Mesenchymal stem cell (in vitro differentiated cells and primary cell): Measurements from ENCODE around the gene TGFB1.
A peak's percentile ranks its signal among the peaks of the same experiment; 100 is the strongest.

Source experiments
- DNase-seq: peaks from one replicate; pipeline ENCODE4 v3.0.0-alpha.2; 2013
- H2AFZ ChIP-seq: one replicate; pipeline ENCODE4 v1.6.1; 2013; ENCODE audit warnings: low read depth, mild to moderate bottlenecking, control low read depth, inconsistent platforms, low read length, moderate library complexity
- H2AK5ac ChIP-seq: 2 replicates; pipeline ENCODE4 v1.6.1; 2013; ENCODE audit warnings: low read length, moderate library complexity, mild to moderate bottlenecking, inconsistent platforms; ENCODE audit not compliant: severe bottlenecking
- H2BK120ac ChIP-seq: one replicate; pipeline ENCODE4 v1.6.1; 2013; ENCODE audit warnings: low read depth, mild to moderate bottlenecking, inconsistent platforms, low read length, moderate library complexity
- H2BK12ac ChIP-seq, 2 experiments: one replicate each; pipeline ENCODE4 v1.6.1; 2013; ENCODE audit warnings: inconsistent platforms in 2 of 2, low read length in 2 of 2, mild to moderate bottlenecking in 2 of 2, moderate library complexity in 2 of 2, control low read depth in 1 of 2
- H2BK15ac ChIP-seq: one replicate; pipeline ENCODE4 v1.6.1; 2013; ENCODE audit warnings: mild to moderate bottlenecking, low read depth, inconsistent platforms; ENCODE audit not compliant: poor library complexity, severe bottlenecking
- H2BK5ac ChIP-seq: 2 replicates; pipeline ENCODE4 v1.6.1; 2013; ENCODE audit warnings: low read depth, mild to moderate bottlenecking, low read length, control low read depth, inconsistent platforms; ENCODE audit not compliant: poor library complexity, severe bottlenecking
- H3K14ac ChIP-seq, 2 experiments: one replicate each; pipeline ENCODE4 v1.6.1; 2013; ENCODE audit warnings: inconsistent platforms in 2 of 2, low read length in 2 of 2, control low read depth in 1 of 2, mild to moderate bottlenecking in 1 of 2, moderate library complexity in 1 of 2
- H3K18ac ChIP-seq, 2 experiments: one replicate each; pipeline ENCODE4 v1.6.1; 2013; ENCODE audit warnings: inconsistent platforms in 2 of 2, low read length in 2 of 2, control low read depth in 1 of 2, low read depth in 1 of 2, mild to moderate bottlenecking in 1 of 2
- H3K23ac ChIP-seq, 2 experiments: one replicate each; pipeline ENCODE4 v1.6.1; 2013; ENCODE audit warnings: inconsistent platforms in 2 of 2, low read length in 2 of 2, mild to moderate bottlenecking in 2 of 2, moderate library complexity in 2 of 2, control low read depth in 1 of 2
- H3K27ac ChIP-seq: 2 replicates; pipeline ENCODE4 v1.5.1; 2013; ENCODE audit warnings: mild to moderate bottlenecking, moderate library complexity, low read length, control low read depth, inconsistent platforms; ENCODE audit not compliant: poor library complexity, severe bottlenecking
- H3K27me3 ChIP-seq, 2 experiments: 2 replicates each; pipeline versions ENCODE4 v1.6.1 to v1.7.0; 2013; ENCODE audit warnings: low read length in 2 of 2, mild to moderate bottlenecking in 2 of 2, moderate library complexity in 2 of 2, control low read depth in 1 of 2, inconsistent platforms in 1 of 2; ENCODE audit not compliant: control insufficient read depth in 1 of 2, insufficient read depth in 1 of 2
- H3K36me3 ChIP-seq, 2 experiments: 2 replicates each; pipeline versions ENCODE4 v1.6.1 to v1.7.0; 2013; ENCODE audit warnings: low read length in 2 of 2, control low read depth in 1 of 2, inconsistent platforms in 1 of 2, low read depth in 1 of 2, mild to moderate bottlenecking in 1 of 2; ENCODE audit not compliant: insufficient read depth in 2 of 2, control insufficient read depth in 1 of 2
- H3K4ac ChIP-seq, 2 experiments: one replicate each; pipeline ENCODE4 v1.6.1; 2013; ENCODE audit warnings: inconsistent platforms in 2 of 2, low read length in 2 of 2, mild to moderate bottlenecking in 2 of 2, moderate library complexity in 2 of 2, control low read depth in 1 of 2, low read depth in 1 of 2
- H3K4me1 ChIP-seq: 2 replicates; pipeline ENCODE4 v1.6.1; 2013; ENCODE audit warnings: low read depth, low read length, control low read depth; ENCODE audit not compliant: control insufficient read depth, insufficient read depth
- H3K4me2 ChIP-seq: 2 replicates; pipeline ENCODE4 v1.6.1; 2013; ENCODE audit warnings: low read length, mild to moderate bottlenecking, inconsistent platforms; ENCODE audit not compliant: poor library complexity, severe bottlenecking
- H3K4me3 ChIP-seq, 2 experiments: 2 replicates each; pipeline versions ENCODE4 v1.5.1 to v1.7.0; 2013; ENCODE audit warnings: low read length in 2 of 2, mild to moderate bottlenecking in 2 of 2, control low read depth in 1 of 2, low read depth in 1 of 2; ENCODE audit not compliant: insufficient read depth in 1 of 2
- H3K79me1 ChIP-seq: replicated peaks from 2 replicates; pipeline ENCODE4 v1.6.1; 2013; ENCODE audit warnings: mild to moderate bottlenecking, control low read depth, low read length, inconsistent platforms; ENCODE audit not compliant: poor library complexity, severe bottlenecking
- H3K9ac ChIP-seq: 2 replicates; pipeline ENCODE4 v1.7.0; 2013; ENCODE audit warnings: mild to moderate bottlenecking, low read length, moderate library complexity
- H3K9me3 ChIP-seq: 2 replicates; pipeline ENCODE4 v1.7.0; 2013; ENCODE audit warnings: mild to moderate bottlenecking, low read length; ENCODE audit not compliant: control insufficient read depth
- H4K8ac ChIP-seq: one replicate; pipeline ENCODE4 v1.6.1; 2013; ENCODE audit warnings: inconsistent platforms, mild to moderate bottlenecking, low read length, moderate library complexity
- H4K91ac ChIP-seq: one replicate; pipeline ENCODE4 v1.6.1; 2013; ENCODE audit warnings: mild to moderate bottlenecking, low read length, inconsistent platforms
- WGBS: methylation state at CpG from one replicate; pipeline ENCODE4 v1.1.7; 2013; ENCODE audit warnings: mixed read lengths; 5-methylcytosine and 5-hydroxymethylcytosine counted together

Gene TGFB1

DNA sequence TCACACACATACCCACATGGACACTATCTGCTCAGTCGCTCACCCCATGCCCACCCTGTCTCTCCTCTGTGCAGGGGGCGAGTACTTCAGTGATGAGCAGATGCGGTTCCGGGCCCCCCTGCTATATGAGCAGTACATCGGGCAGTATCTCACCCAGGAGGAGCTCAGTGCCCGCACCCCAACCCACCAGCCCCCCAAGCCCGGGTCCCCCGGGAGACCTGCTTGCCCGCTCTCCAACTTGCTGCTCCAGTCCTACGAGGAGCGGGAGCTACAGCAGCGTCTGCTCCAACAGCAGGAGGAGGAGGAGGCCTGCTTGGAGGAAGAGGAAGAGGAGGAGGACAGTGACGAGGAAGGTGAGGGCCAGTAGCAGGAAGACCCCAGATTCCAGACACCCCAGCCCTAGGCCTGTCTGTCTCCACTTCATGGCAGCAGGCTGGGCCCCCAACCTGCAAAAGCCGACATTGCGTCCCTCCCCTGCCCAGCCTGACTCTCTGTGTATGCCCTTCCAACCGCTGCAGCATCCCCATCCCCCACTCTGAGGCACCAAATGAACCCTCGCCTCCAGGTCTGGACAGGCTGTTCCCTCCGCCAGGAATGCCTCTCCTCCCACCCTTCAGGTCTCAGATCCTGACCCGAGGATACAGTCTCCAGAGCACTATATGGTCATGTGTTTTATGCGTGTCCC is 34.1 kb downstream of the TGFB1 start:
- H3K4me3 ChIP-seq = no peak overlapping the region
- no peak for DNase-seq
- no peak overlapping the region for H2BK12ac ChIP-seq
- H2BK5ac ChIP-seq = no peak overlapping the region
- H2BK15ac ChIP-seq = no peak overlapping the region
- no peak overlapping the region for H3K4me2 ChIP-seq
- 88% methylated on average over 18 of the region's 20 CpGs for WGBS
- H3K14ac ChIP-seq = no peak overlapping the region
- H2AK5ac ChIP-seq = no peak overlapping the region
- no peak overlapping the region for H3K4ac ChIP-seq
- peaks cover 59 to 61% of the 10 kb centered on the region in 2 experiments for H3K36me3 ChIP-seq
- H3K27ac ChIP-seq = no peak overlapping the region
- no peak overlapping the region for H3K23ac ChIP-seq
- no peaks in the 10 kb centered on the region for H3K27me3 ChIP-seq
- peaks cover 46% of the 10 kb centered on the region for H3K4me1 ChIP-seq
- no peak overlapping the region for H2BK120ac ChIP-seq
- H3K79me1 ChIP-seq = peaks cover 11% of the 10 kb centered on the region
- no peak overlapping the region for H2AFZ ChIP-seq
- no peaks in the 10 kb centered on the region for H3K9me3 ChIP-seq
- no peak overlapping the region for H3K9ac ChIP-seq
- no peak overlapping the region for H3K18ac ChIP-seq
- H4K8ac ChIP-seq = no peak overlapping the region
- H4K91ac ChIP-seq = peak overlapping the region; percentile 5

DNA sequence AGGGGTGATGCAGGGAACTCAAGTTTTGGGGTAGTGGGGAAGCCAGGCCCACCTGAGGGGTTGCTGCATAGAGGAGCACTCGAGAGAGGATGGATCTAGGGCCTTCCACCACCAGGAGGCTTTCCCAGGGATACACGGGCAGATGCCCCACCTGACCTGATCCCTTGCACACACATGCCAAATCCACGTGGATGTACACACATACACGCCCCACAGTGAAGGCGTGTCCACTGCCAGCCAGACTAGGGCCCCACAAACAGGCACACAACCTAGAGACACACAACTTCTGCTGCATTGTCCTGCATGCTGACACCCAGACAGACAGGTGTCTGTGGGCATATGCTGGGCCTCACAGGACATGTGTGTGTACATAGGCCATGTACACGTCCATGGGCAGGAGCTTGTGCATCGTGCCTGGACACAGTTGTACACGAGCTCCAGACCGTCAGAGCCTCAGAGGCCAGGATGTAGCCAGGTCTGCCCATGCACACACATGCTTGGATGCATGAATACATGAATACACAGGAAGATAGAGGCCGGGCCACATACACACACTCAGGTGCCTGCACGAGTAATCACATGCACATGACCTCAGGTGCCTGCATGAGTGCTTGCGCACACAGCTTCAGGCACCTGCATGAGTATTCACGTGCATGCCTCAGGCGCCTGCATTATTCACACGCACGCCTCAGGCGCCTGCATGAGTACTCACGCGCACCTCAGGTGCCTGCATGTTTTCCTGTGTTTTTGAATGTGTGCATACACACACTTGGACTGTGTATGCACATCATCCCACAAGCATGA is 34.8 kb downstream of the TGFB1 start:
- H2BK12ac ChIP-seq = no peak overlapping the region
- no peak for DNase-seq
- peaks cover 66% of the 10 kb centered on the region in 2 experiments for H3K36me3 ChIP-seq
- H3K9me3 ChIP-seq = no peaks in the 10 kb centered on the region
- no peak overlapping the region for H2BK5ac ChIP-seq
- H3K14ac ChIP-seq = no peak overlapping the region
- no peak overlapping the region for H3K4me2 ChIP-seq
- peaks cover 40% of the 10 kb centered on the region for H3K4me1 ChIP-seq
- H2AK5ac ChIP-seq = no peak overlapping the region
- peaks cover 15% of the 10 kb centered on the region for H3K79me1 ChIP-seq
- H3K9ac ChIP-seq = no peak overlapping the region
- peak overlapping the region; percentile 3 for H4K91ac ChIP-seq
- H3K27ac ChIP-seq = no peak overlapping the region
- H2BK15ac ChIP-seq = no peak overlapping the region
- H2BK120ac ChIP-seq = no peak overlapping the region
- no peak overlapping the region for H3K23ac ChIP-seq
- H2AFZ ChIP-seq = no peak overlapping the region
- no peak overlapping the region for H4K8ac ChIP-seq
- WGBS = 90% methylated on average over 19 of the region's 19 CpGs
- H3K27me3 ChIP-seq = no peaks in the 10 kb centered on the region
- H3K18ac ChIP-seq = no peak overlapping the region
- H3K4ac ChIP-seq = no peak overlapping the region
- H3K4me3 ChIP-seq = no peak overlapping the region

DNA sequence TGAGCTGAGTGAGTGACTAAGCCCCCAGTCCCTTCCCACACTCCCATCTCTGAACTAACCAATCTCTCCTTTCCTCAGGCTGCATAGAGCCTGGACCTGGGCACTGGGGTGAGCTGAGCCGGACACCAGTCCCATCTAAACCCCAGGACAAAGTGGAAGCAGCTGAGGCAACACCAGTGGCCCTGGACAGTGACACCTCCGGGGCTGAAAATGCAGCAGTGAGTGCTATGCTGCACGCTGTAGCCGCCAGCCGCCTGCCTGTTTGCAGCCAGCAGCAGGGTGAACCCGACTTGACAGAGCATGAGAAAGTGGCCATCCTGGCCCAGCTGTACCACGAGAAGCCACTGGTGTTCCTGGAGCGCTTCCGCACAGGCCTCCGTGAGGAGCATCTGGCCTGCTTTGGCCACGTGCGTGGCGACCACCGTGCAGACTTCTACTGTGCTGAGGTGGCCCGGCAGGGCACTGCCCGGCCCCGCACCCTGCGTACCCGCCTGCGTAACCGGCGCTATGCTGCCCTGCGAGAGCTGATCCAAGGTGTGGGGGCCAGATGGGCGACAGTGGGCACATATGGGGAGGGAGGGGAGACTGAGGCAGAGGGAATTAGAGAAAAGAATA is 37.3 kb downstream of the TGFB1 start:
- no peak overlapping the region for H2AK5ac ChIP-seq

DNA sequence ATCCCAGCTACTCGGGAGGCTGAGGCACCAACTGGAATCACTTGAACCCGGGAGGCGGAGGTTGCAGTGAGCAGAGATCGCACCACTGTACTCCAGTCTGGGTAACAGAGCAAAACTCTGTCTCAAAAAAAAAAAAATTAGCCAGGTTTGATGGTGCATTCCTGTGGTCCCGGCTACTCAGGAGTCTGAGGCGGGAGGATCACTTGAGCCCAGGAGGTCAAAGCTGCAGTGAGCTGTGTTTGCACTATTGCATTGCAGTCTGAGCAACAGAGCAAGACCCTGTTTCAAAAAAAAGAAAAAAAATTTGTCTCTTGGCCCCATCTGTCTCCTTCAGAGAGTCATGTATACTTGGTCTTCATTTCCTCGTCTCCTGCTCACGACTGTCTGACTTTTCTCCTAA is 42.1 kb downstream of the TGFB1 start:
- H3K79me1 ChIP-seq = peaks cover 26% of the 10 kb centered on the region
- WGBS = 88% methylated on average over 7 of the region's 8 CpGs
- peak; percentile 49 for DNase-seq

More for the DNA sequence above, 37.3 kb downstream of the TGFB1 start:
- DNase-seq = no peak
- no peak overlapping the region for H4K8ac ChIP-seq
- 98% methylated on average over 24 of the region's 24 CpGs for WGBS
- H2BK5ac ChIP-seq = no peak overlapping the region
- H3K23ac ChIP-seq = no peak overlapping the region
- H4K91ac ChIP-seq = peak overlapping the region; percentile 9
- no peaks in the 10 kb centered on the region for H3K27me3 ChIP-seq
- H3K9ac ChIP-seq = no peak overlapping the region
- H3K18ac ChIP-seq = no peak overlapping the region
- no peak overlapping the region for H2BK120ac ChIP-seq
- peaks cover 24% of the 10 kb centered on the region for H3K79me1 ChIP-seq
- no peak overlapping the region for H3K4me2 ChIP-seq
- H2BK15ac ChIP-seq = no peak overlapping the region
- no peak overlapping the region for H3K4ac ChIP-seq
- H3K4me1 ChIP-seq = peaks cover 17% of the 10 kb centered on the region
- no peak overlapping the region for H3K27ac ChIP-seq
- H3K14ac ChIP-seq = no peak overlapping the region
- no peak overlapping the region for H3K4me3 ChIP-seq
- H3K9me3 ChIP-seq = no peaks in the 10 kb centered on the region
- H3K36me3 ChIP-seq = peaks cover 75 to 76% of the 10 kb centered on the region in 2 experiments
- no peak overlapping the region for H2BK12ac ChIP-seq
- H2AFZ ChIP-seq = no peak overlapping the region

More for the DNA sequence above, 42.1 kb downstream of the TGFB1 start:
- no peak overlapping the region for H3K18ac ChIP-seq
- H4K91ac ChIP-seq = no peak overlapping the region
- H4K8ac ChIP-seq = no peak overlapping the region
- no peak overlapping the region for H2AFZ ChIP-seq
- H3K23ac ChIP-seq = no peak overlapping the region
- no peak overlapping the region for H2BK15ac ChIP-seq
- H3K14ac ChIP-seq = no peak overlapping the region
- no peak overlapping the region for H2BK120ac ChIP-seq
- H3K4me2 ChIP-seq = no peak overlapping the region
- peaks cover 44 to 50% of the 10 kb centered on the region in 2 experiments for H3K36me3 ChIP-seq
- no peaks in the 10 kb centered on the region for H3K27me3 ChIP-seq
- peak overlapping the region; percentile 6 for H3K27ac ChIP-seq
- no peak overlapping the region for H2BK12ac ChIP-seq
- H3K9ac ChIP-seq = peak overlapping the region; percentile 99
- H3K4me1 ChIP-seq = peaks cover 20% of the 10 kb centered on the region
- H3K4me3 ChIP-seq = peak overlapping the region in 1 of 2 experiments; percentile 85
- no peak overlapping the region for H3K4ac ChIP-seq
- H2AK5ac ChIP-seq = no peak overlapping the region
- H3K9me3 ChIP-seq = no peaks in the 10 kb centered on the region
- no peak overlapping the region for H2BK5ac ChIP-seq
